HG03175 (cell line): ENCODE measurements around the gene ADD3.
"Not testable (repeated sequence)": the region's sequence is repeated elsewhere in the genome, so short reads cannot be mapped to it uniquely, and the experiment has no call there.

Experiments
- ATAC-seq: cut with Tn5 transposase; IDR thresholded peaks from one replicate; pipeline ENCODE4 v1.9.1; 2021; ENCODE audit warnings: mild to moderate bottlenecking, moderate library complexity; ENCODE audit not compliant: unreplicated experiment

Gene ADD3

DNA sequence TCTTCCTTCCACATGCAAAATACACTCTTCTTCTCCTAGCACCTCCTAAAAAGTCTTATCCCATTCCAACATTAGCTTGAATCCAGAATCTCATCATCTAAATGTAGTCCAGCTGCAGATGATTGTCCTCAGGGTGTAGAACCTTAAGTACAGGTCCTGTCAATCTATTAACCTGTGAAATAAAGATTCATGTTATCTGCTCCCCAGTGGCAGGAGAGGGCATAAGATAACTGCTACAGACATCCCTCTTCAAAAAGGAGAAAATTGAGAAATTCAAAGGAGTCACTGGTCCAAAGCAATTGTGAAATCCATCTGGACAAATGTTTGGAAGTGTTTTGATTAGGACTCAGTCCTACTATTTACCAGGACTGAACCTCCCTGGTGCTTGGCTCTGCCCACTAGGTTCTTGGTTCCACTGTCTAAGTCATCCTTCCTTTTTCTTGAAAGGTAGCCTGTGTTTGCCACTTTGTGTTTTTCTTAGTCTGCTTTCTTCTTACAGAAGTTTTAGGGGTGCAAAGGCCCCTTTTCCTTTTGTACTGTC, 96.2 kb downstream of the ADD3 start:
- ATAC-seq, result no peak

DNA sequence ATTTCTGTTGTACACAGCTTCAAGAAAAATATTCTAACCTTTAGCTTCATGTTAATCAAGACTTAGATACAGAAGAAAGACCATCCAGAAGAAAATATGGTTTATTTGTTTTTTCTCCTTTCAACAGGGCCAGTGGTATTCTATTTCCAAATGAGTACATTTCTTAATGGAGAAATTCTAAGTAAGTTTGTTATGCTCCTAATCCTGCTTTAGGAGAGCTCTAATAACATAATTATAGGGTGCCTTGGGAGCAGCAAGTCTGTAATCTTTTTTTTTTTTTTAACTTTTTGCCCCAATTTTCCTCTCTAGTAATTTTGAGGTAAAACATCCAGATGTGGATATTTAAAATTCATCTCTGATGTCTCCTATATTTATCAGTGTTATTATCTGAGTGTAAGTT, 98.1 kb downstream of the ADD3 start:
- no peak for ATAC-seq

DNA sequence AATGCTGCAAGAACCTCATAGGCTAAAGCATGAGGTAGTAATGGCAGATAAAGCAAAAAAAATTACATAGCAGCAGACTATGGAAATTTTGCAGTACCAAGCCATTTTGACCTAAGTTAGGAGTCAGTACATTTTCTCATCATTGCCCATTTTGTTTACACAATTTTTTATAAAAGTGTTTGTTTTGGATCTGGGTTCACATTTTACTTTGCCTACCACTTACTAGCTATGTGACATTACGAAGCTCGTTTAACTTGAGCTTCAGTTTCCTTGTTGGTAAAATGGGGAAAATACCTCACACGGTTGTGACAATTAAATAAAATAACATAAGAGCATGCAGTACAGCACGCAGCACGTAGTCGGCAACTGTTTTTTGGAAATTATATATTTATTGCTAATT, 99.6 kb downstream of the ADD3 start:
- no peak for ATAC-seq

DNA sequence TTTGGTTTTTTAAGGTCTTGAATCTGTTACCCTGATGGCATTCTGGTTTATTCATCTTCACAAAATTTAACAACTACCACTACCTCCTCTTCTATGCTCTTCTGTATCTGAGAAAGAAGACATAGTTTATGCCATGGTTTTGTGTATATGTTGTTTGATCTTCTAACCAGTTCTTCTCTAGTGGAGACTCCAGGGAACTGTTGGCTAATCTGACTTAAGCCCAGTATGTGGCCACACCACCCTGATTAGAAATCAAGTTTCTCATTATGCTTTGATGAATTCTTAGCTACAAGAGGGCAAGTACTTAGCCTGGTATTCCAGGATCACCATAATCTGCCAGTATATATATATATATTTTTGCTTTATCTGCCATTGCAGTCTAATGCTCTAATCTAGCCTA, 100.1 kb downstream of the ADD3 start:
- no peak for ATAC-seq

DNA sequence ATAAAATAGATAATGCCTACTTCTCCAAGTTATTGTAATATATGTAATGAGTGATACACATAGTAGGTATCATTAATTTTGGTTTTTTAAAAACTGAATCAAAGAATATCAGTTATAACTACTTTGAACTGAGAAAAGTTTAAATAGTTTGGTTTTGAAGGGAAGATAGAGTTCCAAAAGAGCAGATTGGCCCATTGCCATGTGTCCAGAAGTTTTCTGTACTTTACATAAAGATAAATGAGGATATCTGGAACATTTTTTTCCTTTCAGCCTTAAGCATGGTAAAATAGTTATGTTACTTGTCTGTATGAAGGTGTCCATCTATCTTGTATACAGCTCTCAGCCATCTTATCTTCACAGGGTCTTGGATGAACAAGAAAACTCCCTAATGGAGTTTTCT, 101.7 kb downstream of the ADD3 start:
- no peak for ATAC-seq

DNA sequence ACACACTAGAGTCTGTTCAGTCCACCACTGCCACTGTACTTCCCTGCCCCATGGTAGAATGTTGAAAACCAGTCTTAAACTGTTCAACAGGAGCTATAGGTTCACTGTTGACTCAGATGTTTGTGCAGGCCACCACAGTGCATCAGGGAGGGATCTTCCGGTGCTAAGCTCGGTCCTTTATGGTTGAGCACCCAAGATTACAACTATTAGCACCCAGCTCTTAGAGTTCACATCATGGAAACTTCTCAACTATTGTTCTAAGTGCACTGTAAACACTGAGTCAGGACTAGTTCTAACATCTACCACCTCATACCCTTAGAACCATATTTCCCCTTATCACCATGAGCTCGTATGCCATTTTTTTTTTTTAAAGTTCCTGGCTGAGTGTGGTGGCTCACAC, 102.6 kb downstream of the ADD3 start:
- peak; percentile 72 for ATAC-seq

DNA sequence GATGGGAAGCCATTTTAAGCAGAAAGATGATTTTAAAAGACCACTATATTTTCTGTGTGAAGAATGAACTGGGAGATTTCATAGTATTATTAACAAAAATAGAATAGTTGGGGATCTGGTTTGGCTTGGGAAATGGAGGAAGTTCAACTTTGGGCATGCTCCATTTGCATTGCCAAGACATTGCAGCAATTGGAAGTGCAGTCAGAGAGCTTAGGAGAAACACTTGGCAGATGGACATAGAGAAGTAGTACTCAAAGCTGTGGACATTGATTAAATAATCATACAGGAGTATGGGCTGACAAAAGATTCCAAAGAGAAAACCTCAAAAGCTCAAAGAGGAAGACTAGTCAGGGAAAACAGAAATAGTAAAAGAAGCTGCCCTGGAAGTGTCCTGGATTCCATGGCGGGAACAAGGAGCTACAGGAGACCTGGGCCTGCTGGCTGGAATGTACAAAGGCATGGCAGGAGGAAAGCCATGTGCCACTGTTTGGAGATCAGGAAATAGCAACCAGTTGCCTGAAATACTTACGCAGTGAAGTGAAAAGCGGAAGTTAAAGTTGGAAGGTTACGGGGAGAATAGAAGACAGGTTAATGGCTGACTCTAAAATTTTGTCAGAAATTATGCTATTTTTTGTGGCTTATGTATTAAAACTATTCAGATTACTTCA, 106.0 kb downstream of the ADD3 start:
- ATAC-seq, result no peak

DNA sequence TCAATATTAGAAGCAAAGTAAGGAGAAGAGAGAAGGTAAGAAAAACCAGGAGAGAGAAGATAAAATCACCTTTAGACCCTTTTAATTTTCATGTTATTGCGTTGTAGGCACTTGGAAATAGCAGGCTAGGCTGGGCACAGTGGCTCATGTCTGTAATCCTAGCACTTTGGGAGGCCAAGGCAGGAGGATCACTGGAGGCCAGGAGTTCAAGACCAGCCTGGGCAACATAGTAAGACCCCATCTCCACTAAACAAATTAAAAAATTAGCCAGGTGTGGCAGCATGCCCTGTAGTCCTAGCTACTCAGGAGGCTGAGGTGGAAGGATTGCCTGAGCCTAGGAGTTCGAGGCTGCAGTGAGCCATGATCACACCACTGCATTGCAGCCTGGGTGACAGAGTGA, 106.9 kb downstream of the ADD3 start:
- ATAC-seq, result not testable (repeated sequence)

DNA sequence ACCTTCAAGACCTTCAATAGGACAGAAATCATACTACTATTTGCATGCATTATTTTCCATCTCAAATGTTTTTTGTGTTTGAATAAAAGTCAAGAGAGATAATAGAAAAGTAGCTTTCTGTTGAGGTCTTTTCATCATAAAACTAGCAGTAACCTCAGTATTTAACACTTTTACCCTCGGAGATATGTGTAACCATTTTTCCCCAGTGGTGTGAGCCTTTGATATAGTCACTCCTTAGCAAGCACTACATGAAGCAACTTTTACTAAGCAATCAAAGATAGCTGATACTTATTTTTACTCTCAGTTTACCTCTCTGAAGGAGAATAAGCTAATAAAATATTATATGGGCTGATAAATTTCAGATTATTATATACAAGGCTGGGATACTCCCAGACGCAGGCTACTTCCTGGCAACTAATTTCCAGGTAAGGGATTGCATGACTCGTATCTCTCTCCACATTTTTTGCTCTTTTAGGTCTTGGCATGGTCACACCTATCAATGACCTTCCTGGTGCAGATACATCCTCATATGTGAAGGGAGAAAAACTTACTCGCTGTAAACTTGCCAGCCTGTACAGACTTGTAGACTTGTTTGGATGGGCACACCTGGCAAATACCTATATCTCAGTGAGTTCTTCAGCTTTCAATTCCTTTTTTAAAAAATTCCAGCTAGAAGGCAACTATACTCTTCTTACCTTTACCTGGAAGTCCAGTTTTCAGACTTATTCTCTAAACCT, 108.2 kb downstream of the ADD3 start:
- no peak for ATAC-seq

DNA sequence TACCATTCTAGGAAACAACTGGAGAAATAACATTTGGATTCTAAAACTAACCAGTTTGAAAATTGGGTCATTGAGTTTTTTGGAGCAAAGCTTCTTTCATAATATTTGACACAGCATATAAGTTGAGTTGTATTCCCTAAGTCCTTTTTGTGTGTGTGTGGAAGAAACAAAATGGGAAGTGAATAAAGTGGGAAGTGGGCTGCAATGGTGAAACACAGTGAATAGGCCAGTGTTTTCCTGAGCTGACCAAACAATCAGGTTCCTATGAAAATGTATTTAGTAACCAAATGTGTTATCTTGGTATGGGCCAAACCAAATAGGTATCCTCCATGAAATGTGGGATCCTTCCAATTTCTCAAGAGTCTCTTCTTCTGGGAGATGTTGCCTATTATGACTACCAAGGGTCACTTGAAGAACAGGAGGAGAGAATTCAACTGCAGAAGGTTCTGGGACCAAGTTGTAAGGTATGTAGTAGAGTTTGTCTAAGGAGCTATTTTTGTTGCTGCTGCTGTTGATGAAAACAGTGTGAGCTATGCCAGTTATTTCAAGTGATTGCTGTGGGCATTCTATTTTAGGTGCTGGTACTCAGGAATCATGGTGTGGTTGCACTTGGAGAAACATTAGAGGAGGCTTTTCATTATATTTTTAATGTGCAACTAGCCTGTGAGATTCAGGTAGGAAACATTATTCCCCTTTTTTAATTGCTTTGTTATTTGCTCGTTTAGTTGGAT, 111.3 kb downstream of the ADD3 start:
- no peak for ATAC-seq

DNA sequence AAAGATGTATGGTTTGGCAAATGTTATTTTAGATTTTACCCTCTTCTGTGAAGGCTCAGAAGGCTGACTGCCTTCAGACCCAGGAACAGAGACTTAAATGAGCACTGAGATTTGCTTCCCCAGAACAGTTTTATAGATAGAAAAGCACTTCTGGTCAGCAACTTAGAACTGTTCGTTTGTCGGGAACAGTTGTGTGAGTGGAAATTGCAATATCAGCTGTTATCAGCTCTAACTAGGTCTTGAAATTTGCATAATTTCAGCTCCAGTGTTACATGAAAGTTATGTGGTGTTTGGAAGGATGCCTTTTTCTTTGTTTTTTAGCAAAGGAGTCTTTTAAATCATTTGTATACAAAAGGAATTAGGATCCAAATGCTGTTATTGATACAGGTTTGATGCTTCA, 115.8 kb downstream of the ADD3 start:
- no peak for ATAC-seq

DNA sequence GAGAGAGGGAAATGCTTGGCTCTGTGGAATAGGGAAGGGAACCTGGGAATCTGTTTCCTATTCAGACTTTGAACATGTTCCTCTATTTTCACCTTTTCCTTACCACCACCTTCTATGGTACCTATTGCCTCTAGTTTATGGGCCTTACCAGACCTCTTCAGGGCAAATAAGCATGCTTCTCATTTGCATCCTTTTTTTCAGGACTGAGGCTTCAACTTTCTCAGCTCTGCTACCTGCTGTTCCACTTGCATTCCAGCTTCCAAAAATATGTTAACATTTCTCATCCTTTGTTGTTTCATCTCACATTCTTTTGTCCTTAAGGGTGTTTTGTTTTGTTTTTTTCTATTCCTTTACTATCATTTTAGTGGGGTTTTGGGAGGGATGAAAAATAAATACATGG, 121.7 kb downstream of the ADD3 start:
- no peak for ATAC-seq

DNA sequence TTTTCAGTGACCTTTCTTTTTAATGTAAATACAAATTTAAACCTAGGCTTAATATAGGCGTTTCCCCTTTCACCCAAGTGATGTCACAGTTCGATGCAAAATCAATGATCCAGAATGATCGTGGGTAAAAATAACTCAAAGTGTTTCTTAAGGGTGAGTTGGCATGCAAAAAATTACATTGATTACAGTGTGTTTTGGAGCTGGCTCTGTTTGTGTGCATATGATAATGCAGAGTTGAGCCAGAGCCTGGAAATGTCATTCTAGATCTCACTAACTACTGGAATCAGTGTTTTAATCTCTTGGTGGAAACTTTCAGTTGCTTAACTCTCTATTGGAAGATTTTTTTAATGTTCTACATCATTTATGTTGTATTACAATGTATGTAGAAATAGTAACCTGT, 127.1 kb downstream of the ADD3 start:
- ATAC-seq, result no peak

DNA sequence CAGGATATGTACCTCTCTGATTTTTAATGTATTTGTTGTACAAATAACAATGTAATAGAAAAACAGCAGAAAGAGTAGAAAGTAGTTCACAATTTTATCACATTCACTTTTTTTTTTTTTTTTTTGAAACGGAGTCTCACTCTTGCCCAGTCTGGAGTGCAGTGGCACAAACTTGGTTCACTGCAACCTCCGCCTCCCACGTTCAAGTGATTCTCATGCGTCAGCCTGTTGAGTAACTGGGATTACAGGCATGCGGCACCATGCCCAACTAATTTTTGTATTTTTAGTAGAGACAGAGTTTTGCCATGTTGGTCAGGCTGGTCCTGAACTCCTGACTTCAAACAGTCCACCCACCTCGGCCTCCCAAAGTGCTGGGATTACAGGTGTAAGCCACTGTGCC, 128.1 kb downstream of the ADD3 start:
- ATAC-seq, result not testable (repeated sequence)

DNA sequence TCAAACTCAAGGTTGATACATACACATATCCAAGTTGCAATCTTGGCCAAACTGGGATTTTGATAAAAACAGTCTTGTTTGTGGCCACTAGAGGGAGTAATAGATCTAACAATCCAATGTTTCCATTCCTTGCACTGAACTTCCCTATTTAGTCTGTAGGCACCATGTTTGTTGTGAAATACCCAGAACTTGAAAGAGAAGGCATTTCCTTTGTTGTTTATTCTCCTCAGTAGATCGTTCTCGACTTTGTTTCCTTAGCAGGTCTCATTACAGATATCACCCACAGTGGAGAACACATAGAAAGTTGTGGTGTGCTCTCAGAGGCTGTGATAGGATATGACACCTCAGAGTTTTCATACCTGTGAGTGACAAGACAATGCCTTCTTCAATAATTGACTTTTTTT, 129.4 kb downstream of the ADD3 start:
- peak; percentile 65 for ATAC-seq

DNA sequence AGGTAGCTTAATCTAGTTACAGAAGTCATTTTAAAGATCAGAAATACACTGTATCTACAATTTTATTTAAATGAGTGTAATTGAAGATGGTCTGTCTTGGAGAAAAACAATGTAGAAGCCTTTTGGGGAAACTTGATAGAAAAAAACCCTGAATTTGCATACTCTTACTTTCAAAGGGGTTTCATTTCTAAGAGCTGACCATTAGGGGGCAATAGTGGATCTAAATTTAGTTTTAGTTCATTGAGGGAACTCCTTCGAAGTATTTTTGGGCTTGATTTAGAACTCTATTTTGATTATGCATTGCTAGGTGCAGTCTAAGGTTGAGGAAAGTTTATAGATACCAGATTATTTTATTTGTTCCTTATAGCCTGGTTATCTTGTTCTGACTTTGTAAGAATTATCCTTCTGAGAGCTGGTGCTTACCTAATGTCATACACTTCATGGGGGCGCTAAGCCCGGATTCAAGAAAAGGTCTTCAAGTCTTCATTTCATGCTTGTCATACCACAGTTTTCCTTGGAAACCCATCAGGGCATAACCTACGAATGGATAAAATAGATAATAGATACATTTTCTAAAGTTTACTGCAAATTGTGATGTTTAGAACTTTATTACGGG, 130.5 kb downstream of the ADD3 start:
- peak; percentile 61 for ATAC-seq

DNA sequence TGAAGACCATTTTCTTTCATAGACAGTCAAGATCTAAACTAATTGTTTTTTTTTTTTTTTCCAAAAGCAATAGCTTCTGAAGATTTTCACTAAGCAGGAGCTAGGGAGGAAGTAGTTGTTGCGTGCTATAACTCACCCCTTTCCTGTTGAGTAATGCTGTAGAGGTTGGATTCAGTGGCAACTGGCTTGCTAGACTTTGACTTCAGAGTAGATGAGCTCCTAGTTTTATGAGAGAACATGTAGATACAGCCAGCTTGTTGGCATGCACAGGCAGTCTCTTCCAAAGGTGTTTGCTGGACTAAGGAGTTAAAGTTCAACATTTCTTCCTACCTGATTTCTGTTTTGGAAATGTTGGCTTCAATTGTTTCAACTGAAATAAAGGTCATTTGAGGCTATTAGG, 133.4 kb downstream of the ADD3 start:
- ATAC-seq, result no peak

DNA sequence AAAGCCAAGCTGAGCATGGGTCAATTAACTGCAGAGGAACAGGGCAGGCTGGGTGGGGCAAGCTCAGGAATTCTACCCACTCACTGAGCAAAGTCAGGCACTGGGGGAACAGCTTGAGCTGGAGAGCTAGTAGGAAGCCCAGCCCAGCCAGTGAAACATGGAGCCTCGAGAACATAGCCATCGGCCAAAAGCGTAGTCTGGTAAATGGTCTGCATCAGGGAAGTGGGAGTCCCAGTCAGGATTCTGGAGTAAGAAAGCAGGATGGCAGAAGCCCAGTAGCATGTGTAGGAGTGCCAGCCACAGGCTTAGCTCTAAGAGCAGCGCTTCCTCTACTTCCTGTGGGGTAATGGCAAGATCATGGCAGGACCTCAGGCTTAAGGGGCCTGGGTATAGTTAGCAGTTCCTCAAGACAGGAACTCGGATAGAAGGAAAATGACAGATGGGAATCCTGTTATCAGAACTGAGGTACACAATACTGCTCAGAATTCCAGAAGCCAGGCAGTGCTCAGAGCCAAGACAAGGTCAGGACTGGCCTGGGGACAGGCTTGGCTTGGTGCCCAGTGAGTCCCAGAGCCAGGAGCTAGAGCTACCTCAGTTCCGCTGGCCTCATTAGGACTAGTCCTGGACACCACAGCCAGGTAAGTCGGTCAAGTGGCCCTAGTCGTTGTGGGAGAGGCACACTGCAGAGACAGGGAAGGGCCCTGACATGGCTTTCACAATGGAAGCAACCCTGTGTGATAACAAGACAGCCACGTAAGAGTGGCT, 134.3 kb downstream of the ADD3 start:
- ATAC-seq, result no peak

DNA sequence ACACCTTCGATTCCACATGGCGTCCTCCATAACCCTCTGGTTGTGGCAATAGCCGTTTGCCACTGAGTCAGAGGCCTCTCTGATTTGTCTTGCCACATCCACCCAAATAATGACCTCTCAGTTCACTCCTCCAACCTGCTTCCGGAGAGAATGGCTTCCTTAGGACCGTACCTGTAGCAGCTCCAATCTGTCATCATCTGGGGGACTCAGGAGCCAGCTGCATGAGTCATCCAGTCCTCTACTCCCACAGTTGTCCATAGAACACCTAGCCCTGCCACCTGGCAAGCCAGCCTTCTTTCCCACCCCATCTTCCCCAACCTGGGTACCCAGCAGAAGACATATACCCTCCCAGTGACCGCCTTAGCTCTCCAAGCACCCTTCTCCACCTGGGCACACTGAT, 135.2 kb downstream of the ADD3 start:
- no peak for ATAC-seq

DNA sequence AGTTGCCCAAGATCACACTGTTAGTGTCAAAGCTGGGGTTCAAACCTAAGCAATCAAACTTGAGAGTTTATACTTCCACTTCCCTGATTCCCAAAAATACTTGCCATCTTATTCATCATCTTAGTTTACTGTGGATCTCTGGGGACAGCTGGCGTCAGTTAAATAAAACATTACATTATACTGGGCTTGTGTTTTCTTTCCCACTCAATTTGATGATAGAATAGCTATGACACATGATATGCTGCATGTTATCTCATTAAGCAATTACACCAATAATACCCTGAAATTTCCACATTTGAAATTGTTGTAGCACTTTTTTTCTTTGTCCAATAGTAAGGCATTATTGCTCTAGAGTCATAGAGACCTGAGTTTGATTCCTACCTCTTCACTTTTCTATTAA, 136.7 kb downstream of the ADD3 start:
- ATAC-seq, result no peak

DNA sequence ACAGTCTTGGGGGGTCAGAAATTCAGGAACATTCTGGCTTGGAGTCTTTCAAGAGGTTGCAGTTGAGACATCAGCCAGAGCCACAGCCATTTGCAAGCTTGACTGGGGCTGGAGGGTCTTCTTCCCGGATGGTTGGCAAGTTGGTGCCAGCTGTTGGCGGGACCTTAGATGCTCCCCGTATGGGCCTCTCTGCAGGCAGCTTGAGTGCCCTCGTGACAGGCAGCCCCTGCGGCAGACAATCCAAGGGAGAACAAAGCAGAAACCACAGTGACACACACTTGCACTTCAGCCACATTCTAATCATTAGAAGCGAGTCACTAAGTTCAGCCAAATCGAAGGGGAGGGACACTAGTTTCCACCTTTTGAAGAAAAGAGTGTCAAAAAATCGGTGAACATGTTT, 140.2 kb downstream of the ADD3 start:
- no peak for ATAC-seq
